Measurements from ENCODE around the gene USP8.

- TF ChIP-seq CTCF (conservative IDR thresholded peaks at IDR 0.05) = no peak
- TF ChIP-seq ZFX (IDR thresholded peaks at IDR 0.05) = no peak
Observed at GRCh38 chr15:50425219-50425618, 1.0 kb downstream of the USP8 start.
